Measurements from ENCODE around the gene EXOC3.
"Not testable (repeated sequence)": the region's sequence is repeated elsewhere in the genome, so short reads cannot be mapped to it uniquely, and the experiment has no call there.

Gene EXOC3

DNA sequence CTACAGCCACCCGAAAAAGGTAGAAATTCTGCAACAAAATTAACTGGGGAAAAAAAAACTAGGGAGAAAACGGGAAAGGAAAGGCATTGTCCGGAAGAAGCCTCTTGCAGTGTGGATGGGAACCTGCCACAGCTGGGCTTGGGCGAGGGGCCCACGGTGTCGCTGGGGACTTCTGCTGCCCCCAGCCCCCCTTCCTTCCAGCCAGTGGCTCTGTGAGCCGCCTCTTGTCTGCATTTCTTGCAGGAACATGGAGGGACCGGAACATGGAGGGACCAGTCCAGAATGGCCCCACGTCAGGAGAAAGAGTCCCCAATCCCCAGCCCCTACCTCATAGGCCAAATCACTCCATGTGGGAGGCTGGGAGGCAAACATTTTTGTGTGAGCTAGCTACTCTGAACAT is 36.9 kb upstream of the EXOC3 start:
- H3K4me3 ChIP-seq (ENCODE audit: low read depth, low read length), result no peak overlapping the region
- DNase-seq, result no peak
- H3K36me3 ChIP-seq, result no peaks in the 10 kb centered on the region
- H3K27me3 ChIP-seq (ENCODE audit: insufficient read depth, low read depth, severe bottlenecking), result no peaks in the 10 kb centered on the region
- TF ChIP-seq, protein P1, sequence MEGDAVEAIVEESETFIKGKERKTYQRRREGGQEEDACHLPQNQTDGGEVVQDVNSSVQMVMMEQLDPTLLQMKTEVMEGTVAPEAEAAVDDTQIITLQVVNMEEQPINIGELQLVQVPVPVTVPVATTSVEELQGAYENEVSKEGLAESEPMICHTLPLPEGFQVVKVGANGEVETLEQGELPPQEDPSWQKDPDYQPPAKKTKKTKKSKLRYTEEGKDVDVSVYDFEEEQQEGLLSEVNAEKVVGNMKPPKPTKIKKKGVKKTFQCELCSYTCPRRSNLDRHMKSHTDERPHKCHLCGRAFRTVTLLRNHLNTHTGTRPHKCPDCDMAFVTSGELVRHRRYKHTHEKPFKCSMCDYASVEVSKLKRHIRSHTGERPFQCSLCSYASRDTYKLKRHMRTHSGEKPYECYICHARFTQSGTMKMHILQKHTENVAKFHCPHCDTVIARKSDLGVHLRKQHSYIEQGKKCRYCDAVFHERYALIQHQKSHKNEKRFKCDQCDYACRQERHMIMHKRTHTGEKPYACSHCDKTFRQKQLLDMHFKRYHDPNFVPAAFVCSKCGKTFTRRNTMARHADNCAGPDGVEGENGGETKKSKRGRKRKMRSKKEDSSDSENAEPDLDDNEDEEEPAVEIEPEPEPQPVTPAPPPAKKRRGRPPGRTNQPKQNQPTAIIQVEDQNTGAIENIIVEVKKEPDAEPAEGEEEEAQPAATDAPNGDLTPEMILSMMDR (IDR thresholded peaks at IDR 0.05; ENCODE audit: low read depth, low read length), result no peak
- no peak overlapping the region for H3K27ac ChIP-seq
- peaks cover 5% of the 10 kb centered on the region for H3K9me3 ChIP-seq (ENCODE audit: severe bottlenecking)

DNA sequence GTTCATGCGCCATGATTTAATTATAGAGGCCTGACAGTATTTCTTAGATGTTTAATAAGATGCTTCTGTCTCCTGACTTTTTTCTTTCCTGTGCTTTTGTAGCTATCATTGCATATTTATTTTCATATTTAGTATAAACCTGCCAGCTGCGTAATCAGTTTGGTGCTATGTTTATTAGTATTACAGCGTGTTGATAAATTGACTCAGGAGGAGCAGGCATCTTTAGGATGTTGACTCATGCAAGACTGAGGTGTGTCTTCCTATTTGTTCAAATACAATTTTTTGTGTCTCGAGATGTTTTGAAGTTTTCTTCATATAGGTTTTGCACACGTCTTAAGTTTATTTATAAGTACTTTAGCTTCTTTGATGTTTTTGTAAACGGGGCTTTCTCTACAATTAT is 35.9 kb upstream of the EXOC3 start:
- Histone ChIP-seq H3K36me3 (no peaks in the 10 kb centered on the region), H3K27ac (no peak overlapping the region), H3K9me3 (ENCODE audit: severe bottlenecking) (peaks cover 5% of the 10 kb centered on the region), H3K27me3 (ENCODE audit: insufficient read depth, low read depth, severe bottlenecking) (no peaks in the 10 kb centered on the region), H3K4me3 (ENCODE audit: low read depth, low read length) (no peak overlapping the region)
- TF ChIP-seq, protein P1 (IDR thresholded peaks at IDR 0.05; ENCODE audit: low read depth, low read length), result no peak
- DNase-seq, result no peak

- Histone ChIP-seq H3K36me3 (no peaks in the 10 kb centered on the region), H3K27me3 (ENCODE audit: insufficient read depth, low read depth, severe bottlenecking) (no peaks in the 10 kb centered on the region), H3K27ac (no peak overlapping the region), H3K4me3 (ENCODE audit: low read depth, low read length) (no peak overlapping the region), H3K9me3 (ENCODE audit: severe bottlenecking) (peaks cover 5% of the 10 kb centered on the region)
- TF ChIP-seq, protein P1 (IDR thresholded peaks at IDR 0.05; ENCODE audit: low read depth, low read length), result no peak
- no peak for DNase-seq
Measured at GRCh38 chr5:407801-408268, 35.1 kb upstream of the EXOC3 start.

DNA sequence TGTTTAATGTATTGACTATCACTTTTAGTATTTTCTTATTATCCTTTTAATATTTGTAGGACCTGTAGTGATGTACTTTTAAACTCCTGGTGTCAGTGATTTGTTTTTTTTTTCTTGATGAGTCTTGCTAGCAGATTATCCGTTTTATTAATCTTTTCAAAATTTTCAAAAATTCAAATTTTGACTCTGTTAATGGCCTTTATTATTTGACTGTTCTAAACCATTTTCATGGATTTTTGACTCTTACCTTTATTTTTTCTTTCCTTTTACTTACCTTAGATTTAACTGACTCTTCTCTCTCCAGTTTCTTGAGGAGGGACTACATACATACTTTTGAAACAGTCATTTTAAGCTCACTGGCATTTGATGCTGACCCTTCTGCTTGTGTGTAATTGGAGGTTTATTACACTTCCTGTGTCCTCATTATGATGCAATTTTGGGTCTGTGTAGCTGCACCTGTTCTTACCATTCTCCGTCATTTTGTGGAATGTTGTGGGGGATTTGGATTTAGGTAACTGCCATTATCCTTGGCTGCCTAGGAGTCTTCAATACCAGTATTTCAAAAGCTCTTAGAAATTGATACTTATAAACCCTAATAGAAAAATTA is 32.0 kb upstream of the EXOC3 start:
- TF ChIP-seq, protein P1 (IDR thresholded peaks at IDR 0.05; ENCODE audit: low read depth, low read length), result no peak
- Histone ChIP-seq H3K36me3 (no peaks in the 10 kb centered on the region), H3K9me3 (ENCODE audit: severe bottlenecking) (peaks cover 5% of the 10 kb centered on the region), H3K4me3 (ENCODE audit: low read depth, low read length) (no peak overlapping the region), H3K27me3 (ENCODE audit: insufficient read depth, low read depth, severe bottlenecking) (no peaks in the 10 kb centered on the region), H3K27ac (no peak overlapping the region)
- DNase-seq, result no peak

DNA sequence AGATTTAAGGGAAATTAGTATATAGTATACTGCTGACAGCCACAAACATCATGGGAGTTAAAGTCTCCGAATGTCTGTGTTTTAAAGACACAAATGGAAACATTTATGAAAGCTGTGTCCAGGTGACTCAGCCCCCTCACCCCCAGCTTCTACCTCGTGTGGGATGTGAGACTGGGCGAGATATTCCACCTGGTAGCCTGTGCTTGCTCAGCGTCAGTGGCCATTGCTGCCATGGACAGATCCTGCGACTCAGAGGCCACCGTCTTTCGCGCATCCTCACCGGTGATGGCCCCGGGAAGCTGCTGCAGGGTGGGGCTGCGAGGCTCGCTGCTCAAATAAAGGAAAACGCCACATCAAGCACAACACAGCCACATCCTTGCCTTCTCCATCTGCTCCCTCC is 31.2 kb upstream of the EXOC3 start:
- TF ChIP-seq, protein P1 (IDR thresholded peaks at IDR 0.05; ENCODE audit: low read depth, low read length), result no peak
- peaks cover 5% of the 10 kb centered on the region for H3K9me3 ChIP-seq (ENCODE audit: severe bottlenecking)
- H3K36me3 ChIP-seq, result no peaks in the 10 kb centered on the region
- H3K27me3 ChIP-seq (ENCODE audit: insufficient read depth, low read depth, severe bottlenecking), result no peaks in the 10 kb centered on the region
- no peak overlapping the region for H3K4me3 ChIP-seq (ENCODE audit: low read depth, low read length)
- H3K27ac ChIP-seq, result no peak overlapping the region
- DNase-seq, result no peak

DNA sequence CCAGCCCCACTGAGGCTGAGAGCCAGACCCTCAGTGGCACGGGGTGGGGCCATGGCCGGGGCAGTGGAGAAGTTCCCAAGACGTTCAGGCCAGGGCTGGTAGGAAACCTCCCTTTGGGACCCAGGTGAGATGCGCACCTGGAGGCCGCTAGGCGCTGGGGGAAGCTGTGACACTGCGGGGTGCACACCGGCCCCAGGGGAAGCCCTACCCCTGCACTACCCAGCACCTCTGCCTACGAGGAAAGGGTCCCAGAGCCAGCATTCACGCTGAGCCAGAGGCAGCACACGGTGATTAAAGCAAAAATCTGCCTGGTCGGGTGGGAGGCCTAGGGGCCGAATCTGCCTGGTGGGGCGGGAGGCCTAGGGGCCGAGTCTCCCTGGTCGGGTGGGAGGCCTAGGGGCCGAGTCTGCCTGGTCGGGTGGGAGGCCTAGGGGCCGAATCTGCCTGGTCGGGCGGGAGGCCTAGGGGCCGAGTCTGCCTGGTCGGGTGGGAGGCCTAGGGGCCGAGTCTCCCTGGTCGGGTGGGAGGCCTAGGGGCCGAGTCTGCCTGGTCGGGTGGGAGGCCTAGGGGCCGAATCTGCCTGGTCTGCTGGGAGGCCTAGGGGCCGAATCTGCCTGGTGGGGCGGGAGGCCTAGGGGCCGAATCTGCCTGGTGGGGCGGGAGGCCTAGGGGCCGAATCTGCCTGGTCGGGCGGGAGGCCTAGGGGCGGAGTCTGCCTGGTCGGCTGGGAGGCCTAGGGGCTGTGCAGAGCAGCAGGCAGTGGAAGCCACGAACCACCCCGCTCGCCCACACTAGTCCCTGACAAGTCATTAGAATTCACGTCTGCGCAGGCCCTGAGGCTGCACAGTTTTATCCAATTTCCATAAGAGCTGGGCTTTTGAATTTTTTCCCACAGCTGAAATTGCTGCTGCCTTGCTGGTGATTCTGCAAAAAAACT is 27.7 kb upstream of the EXOC3 start:
- not testable (repeated sequence) for DNase-seq; H3K27ac ChIP-seq; H3K4me3 ChIP-seq (ENCODE audit: low read depth, low read length); H3K36me3 ChIP-seq; H3K9me3 ChIP-seq (ENCODE audit: severe bottlenecking); H3K27me3 ChIP-seq (ENCODE audit: insufficient read depth, low read depth, severe bottlenecking)

All from WERI-Rb-1 (cell line).